Activated T-cell treated with anti-CD3 and anti-CD28 coated beads, Interleukin-2, amount 50 U/mL, for 4 hours (primary cell): ENCODE data around the gene GPR132. TPM values are rescaled to one million over a fixed set of nuclear protein-coding genes. Genes with fewer than 3 reads are reported as not detected.
"Not testable (repeated sequence)": the region's sequence is repeated elsewhere in the genome, so short reads cannot be mapped to it uniquely, and the experiment has no call there.

Experiments used
- ATAC-seq, 2 donors: fragments of 200-7000 bp; cut with Tn5 transposase; one replicate each; pipeline ENCODE4 v1.10.0; 2021
- DNase-seq: peaks from one replicate; pipeline ENCODE4 v3.0.0-alpha.2; 2020
- H3K27me3 Mint-ChIP-seq: one replicate; pipeline ENCODE4 v1.8.0; 2021; ENCODE audit warnings: low read depth, mixed read lengths
- H3K36me3 Mint-ChIP-seq: one replicate; pipeline ENCODE4 v1.8.0; 2022; ENCODE audit warnings: mixed read lengths; ENCODE audit not compliant: insufficient read depth
- H3K4me1 Mint-ChIP-seq: one replicate; pipeline ENCODE4 v1.8.0; 2021; ENCODE audit warnings: low read depth, mixed read lengths
- H3K4me3 Mint-ChIP-seq: one replicate; pipeline ENCODE4 v1.8.0; 2021; ENCODE audit warnings: mild to moderate bottlenecking, moderate library complexity, mixed read lengths
- H3K9me3 Mint-ChIP-seq: one replicate; pipeline ENCODE4 v1.8.0; 2021; ENCODE audit warnings: mixed read lengths
- total RNA-seq, 3 donors: library from RNA; stranded (reverse); gene quantifications; one replicate each; pipeline ENCODE4 v1.2.1, GENCODE V29; 2021

GPR132 gene
- total RNA-seq, 3 donors from 2014 or later: 14.6 to 18.4 (median 16.8) TPM

GRCh38 chr14:105087308-105087962, 22.2 kb upstream of the GPR132 start:
- ATAC-seq (peak; percentile 22 to 38), DNase-seq (no peak)
- peak overlapping the region; percentile 74 for H3K4me3 Mint-ChIP-seq
- no peaks in the 10 kb centered on the region for H3K9me3 Mint-ChIP-seq
- H3K36me3 Mint-ChIP-seq: no peaks in the 10 kb centered on the region
- H3K4me1 Mint-ChIP-seq: peaks cover 13% of the 10 kb centered on the region
- H3K27me3 Mint-ChIP-seq: no peaks in the 10 kb centered on the region

- peak; percentile 85 to 86 for ATAC-seq
- Mint-ChIP-seq H3K4me3 (peak overlapping the region; percentile 74), H3K36me3 (no peaks in the 10 kb centered on the region), H3K9me3 (no peaks in the 10 kb centered on the region), H3K27me3 (no peaks in the 10 kb centered on the region), H3K4me1 (peaks cover 11% of the 10 kb centered on the region)
- DNase-seq: peak; percentile 82
Measured at GRCh38 chr14:105086833-105087307, 21.6 kb upstream of the GPR132 start.

- Mint-ChIP-seq H3K27me3 (no peaks in the 10 kb centered on the region), H3K9me3 (no peaks in the 10 kb centered on the region), H3K4me3 (no peak overlapping the region), H3K36me3 (no peaks in the 10 kb centered on the region), H3K4me1 (peaks cover 10% of the 10 kb centered on the region)
- DNase-seq (no peak), ATAC-seq (no peak)
Measured at GRCh38 chr14:105085766-105086165, 20.5 kb upstream of the GPR132 start.

- DNase-seq (no peak), ATAC-seq (no peak)
- Mint-ChIP-seq H3K36me3 (no peaks in the 10 kb centered on the region), H3K4me1 (peaks cover 6% of the 10 kb centered on the region), H3K27me3 (no peaks in the 10 kb centered on the region), H3K9me3 (no peaks in the 10 kb centered on the region), H3K4me3 (no peak overlapping the region)
Measured at GRCh38 chr14:105084741-105085571, 19.7 kb upstream of the GPR132 start.

GRCh38 chr14:105083926-105084685, 18.9 kb upstream of the GPR132 start:
- DNase-seq: no peak
- no peaks in the 10 kb centered on the region for H3K36me3 Mint-ChIP-seq
- no peak overlapping the region for H3K4me3 Mint-ChIP-seq
- peaks cover 6% of the 10 kb centered on the region for H3K4me1 Mint-ChIP-seq
- ATAC-seq: no peak
- H3K27me3 Mint-ChIP-seq: no peaks in the 10 kb centered on the region
- H3K9me3 Mint-ChIP-seq: no peaks in the 10 kb centered on the region

- H3K4me1 Mint-ChIP-seq: peaks cover 10% of the 10 kb centered on the region
- no peaks in the 10 kb centered on the region for H3K27me3 Mint-ChIP-seq
- no peak for DNase-seq
- no peak overlapping the region for H3K4me3 Mint-ChIP-seq
- no peaks in the 10 kb centered on the region for H3K9me3 Mint-ChIP-seq
- no peaks in the 10 kb centered on the region for H3K36me3 Mint-ChIP-seq
- ATAC-seq: no peak
Measured at GRCh38 chr14:105082703-105083102, 17.5 kb upstream of the GPR132 start.

GRCh38 chr14:105081473-105081872, 16.2 kb upstream of the GPR132 start:
- not testable (repeated sequence) for DNase-seq, H3K36me3 Mint-ChIP-seq, ATAC-seq, H3K9me3 Mint-ChIP-seq, H3K27me3 Mint-ChIP-seq, H3K4me3 Mint-ChIP-seq
- peaks cover 18% of the 10 kb centered on the region for H3K4me1 Mint-ChIP-seq

- Mint-ChIP-seq H3K27me3 (no peaks in the 10 kb centered on the region), H3K36me3 (no peaks in the 10 kb centered on the region), H3K9me3 (no peaks in the 10 kb centered on the region), H3K4me3 (no peak overlapping the region), H3K4me1 (peaks cover 24% of the 10 kb centered on the region)
- ATAC-seq: no peak
- DNase-seq: no peak
Measured at GRCh38 chr14:105080161-105080560, 14.9 kb upstream of the GPR132 start.

GRCh38 chr14:105078294-105078693, 13.1 kb upstream of the GPR132 start:
- ATAC-seq (no peak), DNase-seq (no peak)
- no peaks in the 10 kb centered on the region for H3K9me3 Mint-ChIP-seq
- H3K36me3 Mint-ChIP-seq: no peaks in the 10 kb centered on the region
- H3K4me3 Mint-ChIP-seq: no peak overlapping the region
- H3K4me1 Mint-ChIP-seq: peaks cover 24% of the 10 kb centered on the region
- H3K27me3 Mint-ChIP-seq: no peaks in the 10 kb centered on the region

- peaks cover 24% of the 10 kb centered on the region for H3K4me1 Mint-ChIP-seq
- no peak for DNase-seq
- ATAC-seq: no peak
- no peak overlapping the region for H3K4me3 Mint-ChIP-seq
- no peaks in the 10 kb centered on the region for H3K27me3 Mint-ChIP-seq
- no peaks in the 10 kb centered on the region for H3K9me3 Mint-ChIP-seq
- H3K36me3 Mint-ChIP-seq: no peaks in the 10 kb centered on the region
Measured at GRCh38 chr14:105077649-105077995, 12.4 kb upstream of the GPR132 start.

GRCh38 chr14:105076805-105077648, 11.8 kb upstream of the GPR132 start:
- ATAC-seq (peak; percentile 27 to 50), DNase-seq (no peak)
- Mint-ChIP-seq H3K9me3 (no peaks in the 10 kb centered on the region), H3K36me3 (no peaks in the 10 kb centered on the region), H3K4me3 (peak overlapping the region; percentile 45), H3K4me1 (peaks cover 26% of the 10 kb centered on the region), H3K27me3 (no peaks in the 10 kb centered on the region)

- H3K36me3 Mint-ChIP-seq: no peaks in the 10 kb centered on the region
- no peaks in the 10 kb centered on the region for H3K9me3 Mint-ChIP-seq
- no peak overlapping the region for H3K4me3 Mint-ChIP-seq
- DNase-seq: no peak
- ATAC-seq: no peak
- no peaks in the 10 kb centered on the region for H3K27me3 Mint-ChIP-seq
- peaks cover 31% of the 10 kb centered on the region for H3K4me1 Mint-ChIP-seq
Measured at GRCh38 chr14:105076296-105076804, 11.1 kb upstream of the GPR132 start.

GRCh38 chr14:105075379-105076295, 10.4 kb upstream of the GPR132 start:
- Mint-ChIP-seq H3K4me3 (no peak overlapping the region), H3K4me1 (peaks cover 35% of the 10 kb centered on the region), H3K27me3 (no peaks in the 10 kb centered on the region), H3K9me3 (no peaks in the 10 kb centered on the region), H3K36me3 (no peaks in the 10 kb centered on the region)
- ATAC-seq: peak; percentile 34 to 57
- no peak for DNase-seq
